Coronary artery (tissue), 2 donors: ENCODE results near the gene SLC29A3.

Experiments
- DNase-seq: peaks from one replicate; pipeline ENCODE4 v3.0.0-alpha.2; 2017; ENCODE audit warnings: low spot score
- H3K27ac ChIP-seq, 2 donors: fragments of 200-600 bp; sonication (generic); one replicate each; pipeline ENCODE4 v1.5.1; 2016 to 2019
- H3K4me3 ChIP-seq: fragments of 200-600 bp; sonication (generic); 2 replicates; pipeline ENCODE4 v1.5.1; 2016; ENCODE audit warnings: mild to moderate bottlenecking, moderate library complexity
- CTCF ChIP-seq: fragments of 200-600 bp; sonication (generic); IDR thresholded peaks from one replicate; pipeline ENCODE4 v1.5.1; 2019; ENCODE audit warnings: antibody characterized with exemption

SLC29A3 gene

GRCh38 chr10:71396084-71396710, 77.1 kb downstream of the SLC29A3 start:
- peak; percentile 44 for TF ChIP-seq CTCF
- DNase-seq = peak; percentile 72
- Histone ChIP-seq H3K27ac (peak overlapping the region in 1 of 2 donors; percentile 37), H3K4me3 (peak overlapping the region; percentile 77)

GRCh38 chr10:71396711-71397295, 77.7 kb downstream of the SLC29A3 start, which contains the start of gene CDH23:
CDH23 (plus strand) TSS chr10:71396920; CDS start chr10:71439832, 42,912 bp downstream.
- Histone ChIP-seq H3K27ac (peak within 1 kb of the TSS in 1 of 2 donors; percentile 37), H3K4me3 (peak within 1 kb of the TSS; percentile 77)
- DNase-seq = peak; percentile 69
- no peak for TF ChIP-seq CTCF

GRCh38 chr10:71397296-71398212, 78.5 kb downstream of the SLC29A3 start:
- Histone ChIP-seq H3K27ac (peak overlapping the region in 1 of 2 donors; percentile 37), H3K4me3 (peak overlapping the region; percentile 77)
- TF ChIP-seq CTCF = no peak
- DNase-seq = peak; percentile 68

GRCh38 chr10:71398976-71399375, 79.9 kb downstream of the SLC29A3 start:
- Histone ChIP-seq H3K4me3 (peak overlapping the region; percentile 77), H3K27ac (no peak overlapping the region)
- TF ChIP-seq CTCF = no peak
- peak; percentile 43 for DNase-seq

GRCh38 chr10:71399946-71400345, 80.9 kb downstream of the SLC29A3 start:
- peak; percentile 40 for DNase-seq
- no peak overlapping the region for H3K27ac ChIP-seq
- no peak overlapping the region for H3K4me3 ChIP-seq
- TF ChIP-seq CTCF = no peak

GRCh38 chr10:71401056-71401455, 82.0 kb downstream of the SLC29A3 start:
- DNase-seq = peak; percentile 17
- no peak for TF ChIP-seq CTCF
- Histone ChIP-seq H3K4me3 (no peak overlapping the region), H3K27ac (no peak overlapping the region)
